Measurements from ENCODE around the gene GFI1. TPM values are rescaled to one million over a fixed set of nuclear protein-coding genes. Genes with fewer than 3 reads are reported as not detected.

The GFI1 gene
- total RNA-seq, 4 donors from 2014 or later = 4.5 to 15.7 (median 9.2) TPM

- peak; percentile 41 for DNase-seq
- 50 to 58% methylated on average over 3 to 12 of the region's 12 CpGs for WGBS, 2 donors (ENCODE audit: low coverage in 1 of 2)
- intact Hi-C loops (cut with DNase I; ENCODE audit: low total_unique reads) = no loop called here
- peaks cover 44% of the 10 kb centered on the region for H3K27me3 ChIP-seq
- H3K4me1 ChIP-seq = peaks cover 0 to 11% (median 9%) of the 10 kb centered on the region in 4 donors
- no peak overlapping the region for H3K4me3 ChIP-seq
- H3K36me3 ChIP-seq = no peaks in the 10 kb centered on the region
- TF ChIP-seq POLR2A (IDR thresholded peaks at IDR 0.05) = no peak
- TF ChIP-seq, protein P1, sequence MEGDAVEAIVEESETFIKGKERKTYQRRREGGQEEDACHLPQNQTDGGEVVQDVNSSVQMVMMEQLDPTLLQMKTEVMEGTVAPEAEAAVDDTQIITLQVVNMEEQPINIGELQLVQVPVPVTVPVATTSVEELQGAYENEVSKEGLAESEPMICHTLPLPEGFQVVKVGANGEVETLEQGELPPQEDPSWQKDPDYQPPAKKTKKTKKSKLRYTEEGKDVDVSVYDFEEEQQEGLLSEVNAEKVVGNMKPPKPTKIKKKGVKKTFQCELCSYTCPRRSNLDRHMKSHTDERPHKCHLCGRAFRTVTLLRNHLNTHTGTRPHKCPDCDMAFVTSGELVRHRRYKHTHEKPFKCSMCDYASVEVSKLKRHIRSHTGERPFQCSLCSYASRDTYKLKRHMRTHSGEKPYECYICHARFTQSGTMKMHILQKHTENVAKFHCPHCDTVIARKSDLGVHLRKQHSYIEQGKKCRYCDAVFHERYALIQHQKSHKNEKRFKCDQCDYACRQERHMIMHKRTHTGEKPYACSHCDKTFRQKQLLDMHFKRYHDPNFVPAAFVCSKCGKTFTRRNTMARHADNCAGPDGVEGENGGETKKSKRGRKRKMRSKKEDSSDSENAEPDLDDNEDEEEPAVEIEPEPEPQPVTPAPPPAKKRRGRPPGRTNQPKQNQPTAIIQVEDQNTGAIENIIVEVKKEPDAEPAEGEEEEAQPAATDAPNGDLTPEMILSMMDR (IDR thresholded peaks at IDR 0.05) = no peak
- TF ChIP-seq EP300 (IDR thresholded peaks at IDR 0.05; ENCODE audit: low read depth) = no peak
- TF ChIP-seq POLR2AphosphoS5 (IDR thresholded peaks at IDR 0.05) = no peak
- in situ Hi-C loops (cut with MboI; ENCODE audit: low pct_ligation_motif_present in 1 of 4, low pct_unique_long_range_greater_than_20kb in 1 of 4, low sequenced_read_pairs in 3 of 4) = no loop called here
- H3K9me3 ChIP-seq = no peaks in the 10 kb centered on the region
- no peak overlapping the region for H3K27ac ChIP-seq
Measured at GRCh38 chr1:92476071-92476631, 10.6 kb downstream of the GFI1 start.

DNA sequence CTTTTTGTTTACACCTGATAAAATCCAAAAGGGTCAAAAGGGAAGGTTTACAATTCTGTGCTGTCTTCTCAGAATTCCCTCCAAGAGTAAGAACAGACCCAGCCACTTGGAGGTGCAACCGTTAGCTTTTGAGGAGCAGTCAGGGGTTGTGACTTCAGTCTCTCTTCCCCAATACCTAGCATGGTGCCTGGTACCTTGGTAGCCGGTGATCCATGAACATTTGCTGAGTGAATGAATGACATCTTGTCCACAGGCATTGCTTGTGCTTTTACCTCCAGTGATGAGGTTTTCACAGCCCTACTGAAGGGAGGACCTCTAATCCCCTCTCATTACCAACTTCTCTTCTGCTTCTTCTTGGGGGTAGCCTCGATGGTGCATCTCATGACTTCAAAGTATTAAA lies 11.7 kb downstream of the GFI1 start:
- no peak overlapping the region for H3K4me3 ChIP-seq
- H3K9me3 ChIP-seq = no peaks in the 10 kb centered on the region
- H3K36me3 ChIP-seq = no peaks in the 10 kb centered on the region
- TF ChIP-seq, protein P1 (IDR thresholded peaks at IDR 0.05) = no peak
- TF ChIP-seq POLR2A (IDR thresholded peaks at IDR 0.05) = no peak
- TF ChIP-seq POLR2AphosphoS5 (IDR thresholded peaks at IDR 0.05) = no peak
- TF ChIP-seq EP300 (IDR thresholded peaks at IDR 0.05; ENCODE audit: low read depth) = no peak
- H3K27ac ChIP-seq = no peak overlapping the region
- no peak for DNase-seq
- 73% methylated on average over 3 of the region's 3 CpGs; no CpG with 5 or more reads in 1 of the 2 donors for WGBS, 2 donors (ENCODE audit: low coverage in 1 of 2)
- in situ Hi-C loops (cut with MboI; ENCODE audit: low pct_ligation_motif_present in 1 of 4, low pct_unique_long_range_greater_than_20kb in 1 of 4, low sequenced_read_pairs in 3 of 4) (no loop called here), intact Hi-C loops (cut with DNase I; ENCODE audit: low total_unique reads) (no loop called here)
- H3K27me3 ChIP-seq = peaks cover 33% of the 10 kb centered on the region
- peaks cover 0 to under 1% (median 0%) of the 10 kb centered on the region in 4 donors for H3K4me1 ChIP-seq

- WGBS, 2 donors (ENCODE audit: low coverage in 1 of 2) = 40 to 69% methylated on average over 2 to 5 of the region's 5 CpGs
- in situ Hi-C loops (cut with MboI; ENCODE audit: low pct_ligation_motif_present in 1 of 4, low pct_unique_long_range_greater_than_20kb in 1 of 4, low sequenced_read_pairs in 3 of 4) (no loop called here), intact Hi-C loops (cut with DNase I; ENCODE audit: low total_unique reads) (no loop called here)
- no peaks in the 10 kb centered on the region for H3K4me1 ChIP-seq
- H3K27ac ChIP-seq = no peak overlapping the region
- no peak for DNase-seq
- H3K4me3 ChIP-seq = no peak overlapping the region
- no peaks in the 10 kb centered on the region for H3K36me3 ChIP-seq
- peaks cover 22% of the 10 kb centered on the region for H3K27me3 ChIP-seq
- no peaks in the 10 kb centered on the region for H3K9me3 ChIP-seq
- TF ChIP-seq POLR2A (IDR thresholded peaks at IDR 0.05) = no peak
- no peak for TF ChIP-seq POLR2AphosphoS5 (IDR thresholded peaks at IDR 0.05)
- no peak for TF ChIP-seq EP300 (IDR thresholded peaks at IDR 0.05; ENCODE audit: low read depth)
- TF ChIP-seq, protein P1 (IDR thresholded peaks at IDR 0.05) = no peak
Measured at GRCh38 chr1:92473781-92474495, 12.8 kb downstream of the GFI1 start.

DNA sequence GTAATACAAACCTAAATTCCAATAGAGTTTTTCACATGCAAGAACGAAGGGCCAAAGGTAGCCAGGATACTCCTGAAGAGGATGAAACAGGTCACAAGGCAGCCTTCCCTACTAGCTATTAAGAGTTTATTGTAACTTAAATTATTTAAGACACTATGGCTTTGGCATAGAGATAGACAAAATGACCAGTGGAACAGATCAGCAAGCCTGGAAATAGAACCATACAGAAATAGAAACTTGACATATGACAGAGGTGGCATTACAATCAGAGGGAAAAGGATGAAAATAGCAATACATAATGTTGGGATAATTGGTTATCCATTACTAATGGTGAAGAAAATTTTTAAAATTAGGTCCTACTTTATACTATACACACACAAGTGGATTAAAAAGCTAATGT lies 16.5 kb downstream of the GFI1 start:
- intact Hi-C loops (cut with DNase I; ENCODE audit: low total_unique reads) (no loop called here), in situ Hi-C loops (cut with MboI; ENCODE audit: low pct_ligation_motif_present in 1 of 4, low pct_unique_long_range_greater_than_20kb in 1 of 4, low sequenced_read_pairs in 3 of 4) (no loop called here)
- Histone ChIP-seq H3K9me3 (no peaks in the 10 kb centered on the region), H3K27me3 (peaks cover 7% of the 10 kb centered on the region), H3K36me3 (no peaks in the 10 kb centered on the region), H3K27ac (no peak overlapping the region), H3K4me3 (no peak overlapping the region), H3K4me1 (peaks cover 0 to under 1% (median 0%) of the 10 kb centered on the region in 4 donors)
- 89 to 93% methylated on average over 1 of the region's 1 CpG for WGBS, 2 donors (ENCODE audit: low coverage in 1 of 2)
- no peak for DNase-seq
- TF ChIP-seq EP300 (IDR thresholded peaks at IDR 0.05; ENCODE audit: low read depth) (no peak), POLR2AphosphoS5 (IDR thresholded peaks at IDR 0.05) (no peak), POLR2A (IDR thresholded peaks at IDR 0.05) (no peak)
- TF ChIP-seq, protein P1 (IDR thresholded peaks at IDR 0.05) = no peak
